HG02763 (cell line): Measurements from ENCODE around the gene KIFC1.

Source experiments
- ATAC-seq: cut with Tn5 transposase; IDR thresholded peaks from one replicate; pipeline ENCODE4 v1.9.1; 2021; ENCODE audit warnings: mild to moderate bottlenecking, moderate library complexity; ENCODE audit not compliant: unreplicated experiment

The KIFC1 gene

DNA sequence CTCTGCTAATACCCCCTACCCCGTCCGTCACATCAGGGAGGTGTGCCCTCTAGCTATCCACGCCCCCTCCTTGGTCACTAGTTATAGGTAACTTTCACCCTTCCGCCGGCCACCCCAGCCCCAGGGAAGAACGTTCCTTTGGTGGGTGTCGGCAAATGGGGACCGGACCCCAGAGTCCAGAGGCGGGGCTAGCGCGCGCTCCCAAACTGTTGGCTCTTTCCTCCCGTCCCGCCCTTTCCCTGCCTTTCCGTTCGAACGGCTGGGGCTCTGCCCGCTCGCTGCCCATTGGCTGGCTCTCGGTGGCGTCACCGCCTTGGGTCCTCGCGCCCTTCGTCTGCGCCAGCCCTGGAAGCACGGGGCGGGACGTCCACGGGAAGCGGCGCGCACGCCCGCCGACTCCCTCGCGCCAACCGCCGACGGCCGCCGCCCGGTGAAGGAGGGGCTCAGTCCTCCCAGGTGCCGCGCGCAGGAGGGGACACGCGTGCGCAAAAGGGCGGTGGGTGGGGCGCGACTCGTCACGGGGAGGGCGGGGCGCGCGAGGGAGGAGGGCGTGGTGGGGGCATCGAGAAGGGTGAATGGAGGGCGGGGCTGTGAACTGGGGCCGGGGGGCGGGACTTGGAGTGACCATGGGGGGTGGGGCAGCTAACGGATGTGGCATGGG, 18.6 kb downstream of the KIFC1 start:
- peak; percentile 80 for ATAC-seq

- ATAC-seq: peak; percentile 25
Measured at GRCh38 chr6:33410711-33411631, 19.3 kb downstream of the KIFC1 start, which contains the start of gene PHF1. PHF1 (plus strand) TSS chr6:33411014; CDS start chr6:33412264, 1,250 bp downstream.

GRCh38 chr6:33411632-33412005, 20.0 kb downstream of the KIFC1 start:
- ATAC-seq: no peak

DNA sequence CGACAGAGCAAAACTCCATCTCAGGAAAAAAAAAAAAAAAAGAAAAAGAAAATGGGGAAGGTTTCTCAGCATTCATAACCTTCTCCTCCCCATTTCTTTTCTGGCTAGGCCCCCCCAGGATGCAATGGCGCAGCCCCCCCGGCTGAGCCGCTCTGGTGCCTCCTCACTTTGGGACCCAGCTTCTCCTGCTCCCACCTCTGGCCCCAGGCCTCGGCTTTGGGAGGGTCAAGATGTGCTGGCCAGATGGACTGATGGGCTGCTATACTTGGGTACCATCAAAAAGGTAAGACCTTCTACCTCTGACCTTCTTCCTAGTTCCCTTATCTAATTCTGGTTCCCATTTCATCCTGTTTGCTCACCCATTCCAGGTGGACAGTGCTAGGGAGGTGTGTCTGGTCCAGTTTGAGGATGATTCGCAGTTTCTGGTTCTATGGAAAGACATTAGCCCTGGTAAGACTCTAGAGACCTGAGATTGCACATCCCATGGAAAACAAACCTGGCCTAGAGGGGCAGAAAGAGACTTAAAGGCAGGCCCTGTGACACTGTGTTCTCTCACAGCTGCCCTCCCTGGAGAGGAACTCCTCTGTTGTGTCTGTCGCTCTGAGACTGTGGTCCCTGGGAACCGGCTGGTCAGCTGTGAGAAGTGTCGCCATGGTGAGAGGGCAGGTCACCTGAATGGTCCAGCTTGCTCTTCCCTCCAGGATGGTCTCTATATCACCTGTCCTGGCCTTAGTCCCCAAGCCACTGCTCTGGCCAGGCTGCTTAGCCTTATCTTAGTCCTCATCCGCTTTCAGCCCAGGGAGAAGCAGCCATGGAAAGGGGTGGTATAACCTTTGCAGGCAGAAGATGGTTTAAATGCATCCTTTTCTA, 20.8 kb downstream of the KIFC1 start:
- ATAC-seq: no peak

- no peak for ATAC-seq
Measured at GRCh38 chr6:33413241-33414120, 21.9 kb downstream of the KIFC1 start.

DNA sequence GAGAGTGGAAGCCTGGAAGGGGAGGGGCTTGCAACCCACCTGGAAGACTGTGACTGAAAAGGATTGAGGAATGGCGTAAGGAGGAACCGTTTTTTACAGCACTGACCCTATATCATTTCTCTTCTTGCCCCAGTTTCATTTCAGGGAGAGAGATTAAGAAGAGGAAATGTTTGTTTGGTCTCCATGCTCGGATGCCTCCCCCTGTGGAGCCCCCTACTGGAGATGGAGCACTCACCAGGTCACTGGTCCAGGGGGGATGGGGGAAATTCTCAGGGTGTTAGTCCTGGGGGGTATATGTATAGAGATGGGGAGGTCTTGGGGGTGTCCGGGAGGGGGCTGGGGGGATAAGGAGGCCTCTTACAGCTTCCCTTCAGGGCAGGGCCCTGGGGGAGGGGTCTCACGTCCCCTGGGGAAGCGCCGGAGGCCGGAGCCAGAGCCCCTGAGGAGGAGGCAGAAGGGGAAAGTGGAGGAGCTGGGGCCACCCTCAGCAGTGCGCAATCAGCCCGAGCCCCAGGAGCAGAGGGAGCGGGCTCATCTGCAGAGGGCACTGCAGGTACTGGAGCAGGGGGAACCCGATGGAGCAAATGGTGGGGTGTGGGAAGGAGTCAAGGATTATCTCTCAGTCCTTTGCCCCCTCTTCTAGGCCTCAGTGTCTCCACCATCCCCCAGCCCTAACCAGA, 23.1 kb downstream of the KIFC1 start:
- no peak for ATAC-seq

DNA sequence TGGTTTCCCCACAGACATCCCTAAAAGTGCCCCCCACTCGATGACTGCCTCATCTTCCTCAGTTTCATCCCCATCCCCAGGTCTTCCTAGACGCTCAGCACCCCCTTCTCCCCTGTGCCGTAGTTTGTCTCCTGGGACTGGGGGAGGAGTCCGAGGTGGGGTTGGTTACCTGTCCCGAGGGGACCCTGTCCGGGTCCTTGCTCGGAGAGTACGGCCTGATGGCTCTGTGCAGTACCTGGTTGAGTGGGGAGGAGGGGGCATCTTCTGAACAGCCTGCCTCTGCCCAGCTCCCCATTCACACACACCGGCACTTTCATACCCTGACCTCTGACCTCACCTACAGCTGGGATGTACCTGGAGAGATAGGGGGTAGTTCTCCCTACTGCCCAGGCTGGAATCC, 24.2 kb downstream of the KIFC1 start:
- ATAC-seq: no peak

GRCh38 chr6:33416386-33417127, 24.9 kb downstream of the KIFC1 start:
- no peak for ATAC-seq

DNA sequence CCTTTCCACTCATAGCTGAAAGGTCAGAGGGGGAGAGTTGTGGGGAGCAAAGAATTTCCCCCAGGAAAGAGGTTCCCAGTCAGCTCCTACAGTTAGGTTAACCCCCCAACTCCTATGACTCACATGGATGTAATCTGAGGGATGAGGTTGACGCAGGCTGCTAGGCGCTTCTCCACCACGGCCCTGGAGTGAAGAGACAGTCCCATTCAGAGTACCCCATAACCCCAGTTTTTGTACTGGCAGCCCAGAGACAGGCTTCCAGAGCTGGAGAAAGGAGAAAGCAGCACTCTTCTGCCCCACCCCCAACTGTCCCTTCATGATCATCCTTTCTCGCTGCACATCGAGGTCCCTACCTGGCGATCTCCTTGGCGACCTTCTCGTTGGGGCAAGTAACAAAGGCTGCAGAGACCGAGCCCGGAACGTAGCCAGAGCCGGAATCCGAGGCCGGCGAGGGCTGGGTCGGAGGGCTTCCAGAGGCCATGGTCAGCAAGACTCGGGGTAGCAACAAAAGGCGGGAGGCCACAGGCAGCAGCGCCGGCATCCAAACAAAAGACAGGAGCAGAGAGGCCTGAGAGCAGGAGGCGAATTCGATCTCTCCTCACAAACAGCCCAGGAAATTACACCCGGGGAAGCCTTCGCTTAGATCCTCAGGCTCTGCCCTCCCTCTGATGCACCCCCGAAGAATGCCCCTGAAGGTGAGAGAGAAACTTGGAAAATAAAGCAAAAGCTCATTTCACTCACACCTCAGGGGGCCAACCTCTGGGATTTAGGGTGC, 25.7 kb downstream of the KIFC1 start:
- ATAC-seq: no peak

DNA sequence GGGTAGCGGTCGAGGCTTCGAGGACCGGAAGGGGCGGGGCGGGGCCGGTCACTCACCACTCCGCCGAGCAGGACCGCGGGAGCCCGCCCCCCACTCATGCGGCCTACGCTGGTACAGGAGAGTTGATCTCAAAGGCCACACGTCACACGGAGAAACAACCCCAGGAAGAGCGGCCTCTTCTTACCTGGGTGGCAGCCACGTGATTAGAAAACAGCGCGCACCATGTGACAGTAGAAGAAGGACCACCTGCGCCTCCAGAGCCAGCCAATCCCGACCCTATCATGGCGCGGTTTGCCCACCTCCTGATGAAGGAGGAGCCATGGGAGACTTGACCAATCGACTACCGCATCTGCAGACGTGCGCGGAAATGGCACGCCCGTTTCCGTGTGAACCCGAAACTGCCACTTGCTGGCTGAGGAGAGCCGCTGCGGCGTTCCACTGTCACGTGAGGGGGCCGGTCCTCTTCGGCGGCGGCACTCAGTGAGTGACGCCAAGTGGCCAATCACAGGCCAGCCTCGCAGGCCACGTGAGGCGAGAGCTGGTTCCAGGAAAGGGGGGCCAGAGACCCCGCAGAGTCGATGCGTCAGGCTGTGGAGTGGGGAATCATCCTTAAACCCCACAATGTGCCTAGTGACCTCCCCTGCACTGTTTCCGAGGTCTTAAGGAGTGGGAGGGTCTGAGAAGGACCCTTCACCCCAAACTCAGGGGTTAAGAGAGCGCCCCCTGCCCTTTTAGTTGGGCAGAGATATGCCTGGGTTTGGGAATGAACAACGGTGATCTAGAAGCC, 26.5 kb downstream of the KIFC1 start, which contains the start of gene CUTA:
TSS of gene CUTA (minus strand) at position 205 of the 787 bp plus-strand sequence. CDS start at position 98, 107 bp downstream.
- peak; percentile 81 for ATAC-seq

- ATAC-seq: no peak
Measured at GRCh38 chr6:33418690-33419291, 27.2 kb downstream of the KIFC1 start.

DNA sequence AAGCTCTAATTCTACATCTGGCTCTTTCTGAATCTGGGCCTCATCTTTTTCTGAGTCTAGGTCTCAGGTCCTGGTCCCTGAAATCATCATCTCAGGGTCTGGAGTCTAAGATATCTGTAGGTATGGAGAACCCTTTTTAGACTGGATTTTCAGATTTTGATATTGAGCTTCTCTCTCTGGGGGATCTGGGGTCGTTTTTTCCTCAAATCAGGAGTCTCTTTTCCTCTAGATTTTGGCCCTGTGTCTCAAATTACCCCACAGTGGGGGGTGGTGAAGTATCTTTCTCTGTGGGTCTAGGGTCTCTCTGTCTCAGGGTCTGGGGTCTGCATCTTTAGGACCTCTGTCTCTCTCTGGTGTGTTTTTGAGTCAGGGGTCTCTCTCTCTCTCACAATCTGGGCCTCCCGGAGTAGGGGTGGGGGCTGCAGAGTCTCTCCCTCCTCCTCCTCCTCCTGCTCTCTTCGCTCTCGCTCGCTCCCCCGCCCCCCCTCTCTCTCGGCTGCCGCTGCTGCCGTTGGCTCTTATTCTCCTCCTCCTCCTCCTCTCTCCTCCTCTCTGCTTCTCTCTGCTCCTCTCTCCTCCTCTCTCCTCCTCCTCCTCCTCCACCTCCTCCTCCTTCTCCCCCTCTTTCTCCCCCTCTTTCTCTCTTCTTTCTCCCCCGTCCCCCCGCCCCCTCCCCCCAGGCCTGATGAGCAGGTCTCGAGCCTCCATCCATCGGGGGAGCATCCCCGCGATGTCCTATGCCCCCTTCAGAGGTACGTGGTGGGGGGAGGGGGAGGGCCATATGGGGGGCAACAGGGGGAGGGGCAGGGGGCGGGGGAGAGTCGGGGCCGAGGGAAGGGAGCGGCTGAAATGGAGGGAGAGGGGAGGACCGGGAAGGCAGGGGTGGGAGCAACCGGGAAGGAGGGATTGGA, 28.2 kb downstream of the KIFC1 start, which contains the start of gene SYNGAP1:
TSS of gene SYNGAP1 (plus strand) at position 486 of the 911 bp plus-strand sequence. CDS start at position 686, 200 bp downstream.
- ATAC-seq: no peak

DNA sequence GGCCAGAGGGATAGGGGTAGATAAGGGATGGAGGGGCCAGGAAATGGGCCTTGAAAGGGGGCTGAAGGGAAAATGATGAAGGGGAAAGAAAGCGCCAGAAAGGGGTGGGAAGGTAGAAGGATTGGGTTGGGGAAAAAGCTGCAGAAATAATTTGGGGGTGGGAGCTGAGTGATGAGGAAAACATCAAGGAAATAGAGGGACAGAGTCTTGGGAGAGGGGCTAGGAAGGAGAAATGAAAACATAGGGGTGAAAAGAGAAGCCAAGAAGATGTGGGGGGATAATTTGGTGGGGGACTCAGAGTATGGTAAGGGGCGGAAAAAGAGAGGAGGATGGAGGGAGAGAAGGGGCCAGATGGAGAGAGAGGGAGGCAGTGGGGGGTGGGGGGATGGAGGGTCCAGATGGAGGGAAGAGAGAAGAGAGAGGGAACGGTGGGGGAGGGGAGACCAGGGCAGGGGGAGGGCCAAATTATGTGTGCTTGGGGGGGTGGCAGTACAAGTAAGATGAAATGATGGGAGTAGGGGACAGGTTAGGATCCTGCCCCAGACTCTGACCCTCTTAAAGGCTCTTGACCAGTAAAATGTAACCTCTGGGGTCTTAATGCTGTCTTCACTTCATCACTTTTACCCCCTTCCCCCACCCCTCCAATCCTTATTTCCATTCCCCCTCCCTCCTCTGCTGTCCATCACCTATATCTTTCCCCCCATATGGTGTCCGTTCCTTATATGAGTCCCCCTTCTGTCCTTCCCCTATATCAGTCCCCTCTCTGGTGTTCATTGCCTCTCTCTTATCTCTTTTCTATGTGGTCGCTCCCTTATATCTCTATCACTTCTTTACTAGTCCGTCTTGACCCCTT, 29.1 kb downstream of the KIFC1 start:
- ATAC-seq: no peak

DNA sequence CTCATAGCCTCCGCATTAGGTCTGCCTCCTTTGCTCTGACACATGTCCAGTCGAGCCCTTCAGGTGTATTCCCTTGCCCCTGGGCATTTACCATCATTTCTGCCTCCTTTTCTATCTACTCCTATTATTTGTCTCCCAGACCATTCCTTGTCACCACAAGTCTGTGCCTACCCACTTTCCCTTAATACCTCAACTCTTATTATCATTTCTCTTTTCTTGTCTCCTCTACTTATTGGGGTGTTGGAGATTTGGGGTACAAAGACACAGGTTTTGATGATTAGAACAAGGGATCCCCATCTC, 29.7 kb downstream of the KIFC1 start:
- no peak for ATAC-seq

DNA sequence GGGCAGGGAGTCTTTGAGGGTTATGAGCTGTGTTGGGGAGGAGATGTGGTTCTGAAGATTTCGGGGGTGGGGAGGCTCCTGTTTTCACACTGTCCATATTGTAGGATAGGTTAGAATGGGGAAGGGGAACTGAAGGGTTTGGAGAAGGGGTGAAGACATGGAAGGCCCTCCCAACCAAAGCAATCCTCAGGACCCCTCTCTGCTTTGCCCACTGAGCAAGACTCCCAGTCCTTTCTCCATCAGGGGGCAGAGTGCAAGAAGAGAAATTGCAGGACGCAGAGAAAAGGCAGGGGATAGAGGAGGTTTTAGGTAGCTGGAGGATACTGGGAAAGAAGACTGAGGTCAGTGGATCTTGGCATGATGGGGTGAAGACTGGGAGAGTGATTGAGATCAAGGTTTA, 32.2 kb downstream of the KIFC1 start:
- ATAC-seq: no peak
